Measurements from ENCODE around the gene ALG2. TPM values are rescaled to one million over a fixed set of nuclear protein-coding genes. Genes with fewer than 3 reads are reported as not detected.
A peak's percentile ranks its signal among the peaks of the same experiment; 100 is the strongest.

The ALG2 gene
- polyA plus RNA-seq, 3 donors = 15.9 to 25.5 (median 23.6) TPM

DNA sequence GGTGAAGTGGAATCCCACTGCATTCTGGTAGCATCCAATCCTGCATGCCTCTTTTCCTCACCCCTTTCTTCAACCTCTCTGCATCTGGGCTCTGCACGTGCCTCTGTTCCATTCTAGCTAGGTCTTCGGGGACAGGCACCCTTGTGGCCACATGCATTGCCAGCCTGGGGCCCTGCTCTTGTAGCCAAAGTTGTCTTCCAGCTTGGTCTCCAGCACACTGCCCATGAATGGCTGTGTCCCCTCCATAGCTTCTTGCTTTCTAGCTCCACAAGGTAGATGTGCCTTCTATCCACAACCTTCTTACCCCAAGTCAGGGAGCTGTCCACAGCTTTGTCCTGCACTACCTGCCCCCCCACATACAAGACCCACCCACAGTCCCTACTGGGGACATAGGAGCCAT, 32.6 kb downstream of the ALG2 start:
- TF ChIP-seq, protein P1, sequence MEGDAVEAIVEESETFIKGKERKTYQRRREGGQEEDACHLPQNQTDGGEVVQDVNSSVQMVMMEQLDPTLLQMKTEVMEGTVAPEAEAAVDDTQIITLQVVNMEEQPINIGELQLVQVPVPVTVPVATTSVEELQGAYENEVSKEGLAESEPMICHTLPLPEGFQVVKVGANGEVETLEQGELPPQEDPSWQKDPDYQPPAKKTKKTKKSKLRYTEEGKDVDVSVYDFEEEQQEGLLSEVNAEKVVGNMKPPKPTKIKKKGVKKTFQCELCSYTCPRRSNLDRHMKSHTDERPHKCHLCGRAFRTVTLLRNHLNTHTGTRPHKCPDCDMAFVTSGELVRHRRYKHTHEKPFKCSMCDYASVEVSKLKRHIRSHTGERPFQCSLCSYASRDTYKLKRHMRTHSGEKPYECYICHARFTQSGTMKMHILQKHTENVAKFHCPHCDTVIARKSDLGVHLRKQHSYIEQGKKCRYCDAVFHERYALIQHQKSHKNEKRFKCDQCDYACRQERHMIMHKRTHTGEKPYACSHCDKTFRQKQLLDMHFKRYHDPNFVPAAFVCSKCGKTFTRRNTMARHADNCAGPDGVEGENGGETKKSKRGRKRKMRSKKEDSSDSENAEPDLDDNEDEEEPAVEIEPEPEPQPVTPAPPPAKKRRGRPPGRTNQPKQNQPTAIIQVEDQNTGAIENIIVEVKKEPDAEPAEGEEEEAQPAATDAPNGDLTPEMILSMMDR (IDR thresholded peaks at IDR 0.05) = no peak
- Histone ChIP-seq H3K9ac (ENCODE audit: insufficient read depth, low read length, poor library complexity, severe bottlenecking) (no peak overlapping the region), H2AFZ (ENCODE audit: insufficient read depth, low read depth, low read length, poor library complexity, severe bottlenecking) (no peak overlapping the region), H3K27ac (ENCODE audit: low read depth in 1 of 2, low read length in 2 of 2) (no peak overlapping the region), H3K9me3 (replicated peaks in 1 of 2; ENCODE audit: control insufficient read depth in 1 of 2, insufficient read depth in 1 of 2, low read length in 2 of 2) (no peaks in the 10 kb centered on the region), H3K4me2 (replicated peaks; ENCODE audit: extremely low read depth, low read length, poor library complexity, severe bottlenecking) (no peak overlapping the region), H4K20me1 (ENCODE audit: insufficient read depth, low read length) (no peaks in the 10 kb centered on the region), H3K79me2 (ENCODE audit: insufficient read depth, low read length) (no peaks in the 10 kb centered on the region), H3K27me3 (ENCODE audit: control insufficient read depth in 2 of 2, insufficient read depth in 2 of 2, low read length in 2 of 2) (no peaks in the 10 kb centered on the region), H3K4me1 (ENCODE audit: control insufficient read depth in 1 of 2, insufficient read depth in 2 of 2, low read length in 2 of 2) (peaks cover 25 to 29% of the 10 kb centered on the region in 2 donors), H3K36me3 (replicated peaks in 1 of 2; ENCODE audit: control insufficient read depth in 1 of 2, insufficient read depth in 2 of 2, low read length in 2 of 2) (no peaks in the 10 kb centered on the region), H3K4me3 (replicated peaks in 1 of 3; ENCODE audit: low read depth in 2 of 3, low read length in 3 of 3) (no peak overlapping the region)
- DNase-seq = no peak
- intact Hi-C loops (cut with micrococcal nuclease) = loop anchor here in 1 of 2 donors (10.0 kb wide), 2 partner anchors 816 to 1136 kb away; no protein-coding TSS in a partner anchor
- 100% methylated on average over 2 of the region's 2 CpGs for WGBS (ENCODE audit: insufficient coverage)
- Mint-ChIP-seq H3K27me3 (ENCODE audit: low read depth in 3 of 3) (peaks cover 0 to 8% (median 8%) of the 10 kb centered on the region in 3 donors), H3K4me1 (peaks cover 23% of the 10 kb centered on the region), H3K36me3 (no peaks in the 10 kb centered on the region), H3K9me3 (no peaks in the 10 kb centered on the region), H3K27ac (no peak overlapping the region), H3K4me3 (no peak overlapping the region)

GRCh38 chr9:99187311-99187710, 34.4 kb downstream of the ALG2 start:
- Histone ChIP-seq H3K4me2 (replicated peaks; ENCODE audit: extremely low read depth, low read length, poor library complexity, severe bottlenecking) (peak overlapping the region; percentile 12), H3K9me3 (replicated peaks in 1 of 2; ENCODE audit: control insufficient read depth in 1 of 2, insufficient read depth in 1 of 2, low read length in 2 of 2) (no peaks in the 10 kb centered on the region), H3K4me1 (ENCODE audit: control insufficient read depth in 1 of 2, insufficient read depth in 2 of 2, low read length in 2 of 2) (peaks cover 25 to 29% of the 10 kb centered on the region in 2 donors), H3K4me3 (replicated peaks in 1 of 3; ENCODE audit: low read depth in 2 of 3, low read length in 3 of 3) (no peak overlapping the region), H4K20me1 (ENCODE audit: insufficient read depth, low read length) (no peaks in the 10 kb centered on the region), H2AFZ (ENCODE audit: insufficient read depth, low read depth, low read length, poor library complexity, severe bottlenecking) (no peak overlapping the region), H3K36me3 (replicated peaks in 1 of 2; ENCODE audit: control insufficient read depth in 1 of 2, insufficient read depth in 2 of 2, low read length in 2 of 2) (no peaks in the 10 kb centered on the region), H3K9ac (ENCODE audit: insufficient read depth, low read length, poor library complexity, severe bottlenecking) (no peak overlapping the region), H3K27ac (ENCODE audit: low read depth in 1 of 2, low read length in 2 of 2) (peak overlapping the region in 1 of 2 donors; percentile 2), H3K79me2 (ENCODE audit: insufficient read depth, low read length) (no peaks in the 10 kb centered on the region), H3K27me3 (ENCODE audit: control insufficient read depth in 2 of 2, insufficient read depth in 2 of 2, low read length in 2 of 2) (no peaks in the 10 kb centered on the region)
- no CpG with 5 or more reads among the region's 4 CpGs for WGBS (ENCODE audit: insufficient coverage)
- Mint-ChIP-seq H3K9me3 (no peaks in the 10 kb centered on the region), H3K4me3 (peak overlapping the region in 1 of 2 donors; percentile 30), H3K36me3 (no peaks in the 10 kb centered on the region), H3K27me3 (ENCODE audit: low read depth in 3 of 3) (peaks cover 0 to 2% (median 2%) of the 10 kb centered on the region in 3 donors), H3K27ac (peak overlapping the region in 1 of 7 donors; percentile 32), H3K4me1 (peaks cover 25% of the 10 kb centered on the region)
- DNase-seq = peak in 1 of 3 donors; percentile 33
- TF ChIP-seq, protein P1 (IDR thresholded peaks at IDR 0.05) = no peak
- intact Hi-C loops (cut with micrococcal nuclease) = loop anchor here in 1 of 2 donors (10.0 kb wide), 2 partner anchors 817 to 1137 kb away; no protein-coding TSS in a partner anchor
